ENCODE data around the gene CHKA.

The CHKA gene

GRCh38 chr11:68053117-68053516, 68.1 kb downstream of the CHKA start:
- H3K9me3 ChIP-seq (ENCODE audit: insufficient read depth, low read depth, low read length): no peaks in the 10 kb centered on the region

DNA sequence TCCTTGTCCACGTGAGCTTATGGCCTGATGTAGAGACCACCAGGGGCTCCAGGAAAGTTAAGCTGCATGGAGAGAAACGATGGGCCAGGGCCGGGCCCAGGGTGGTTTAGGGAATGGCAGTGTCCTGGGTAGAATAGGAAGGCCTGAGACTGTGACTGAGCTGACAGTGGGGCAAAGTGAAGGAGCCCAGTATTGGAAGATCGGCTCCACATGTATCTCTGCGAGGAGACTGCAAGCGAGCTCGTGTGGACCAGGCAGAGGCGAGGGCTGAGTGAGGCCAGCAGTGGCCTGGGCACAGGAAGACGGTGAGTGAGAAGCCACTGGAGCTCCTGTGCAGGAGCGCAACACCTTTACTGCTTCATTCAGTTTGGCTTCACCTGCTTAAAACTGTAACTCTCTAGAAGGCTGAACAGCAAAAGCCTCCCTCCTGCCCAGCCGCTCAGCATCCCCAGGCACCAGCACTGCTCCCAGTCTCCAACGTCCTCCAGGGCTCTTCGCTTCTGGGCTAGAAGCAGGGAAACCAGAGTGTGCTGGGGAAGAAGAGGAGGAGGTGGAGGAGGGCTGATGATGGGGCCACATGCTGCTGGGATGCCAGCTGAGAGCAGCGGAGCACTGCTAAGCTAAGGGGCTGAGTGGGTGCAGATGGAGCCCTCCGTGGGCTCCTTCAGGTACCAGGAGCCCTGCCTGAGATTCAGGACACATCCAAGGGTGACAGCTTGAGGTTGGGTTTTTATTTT, 68.9 kb downstream of the CHKA start:
- H3K9me2 ChIP-seq (replicated peaks; ENCODE audit: low read depth, low read length): no peaks in the 10 kb centered on the region
- no peaks in the 10 kb centered on the region for H3K36me3 ChIP-seq (ENCODE audit: insufficient read depth, low read length)
- H4K20me1 ChIP-seq (ENCODE audit: insufficient read depth, low read length, poor library complexity, severe bottlenecking): no peaks in the 10 kb centered on the region
- no peak overlapping the region for H2AFZ ChIP-seq (ENCODE audit: low read length)
- no peak overlapping the region for H3K4me3 ChIP-seq (ENCODE audit: low read length, poor library complexity, severe bottlenecking)
- H3K9me3 ChIP-seq (ENCODE audit: insufficient read depth, low read depth, low read length): no peaks in the 10 kb centered on the region
- H3F3A ChIP-seq (ENCODE audit: low read depth): no peaks in the 10 kb centered on the region
- H3K27me3 ChIP-seq (ENCODE audit: insufficient read depth, low read length, poor library complexity, severe bottlenecking): no peaks in the 10 kb centered on the region
- no peak for TF ChIP-seq EZH2phosphoT487 (IDR thresholded peaks at IDR 0.05; ENCODE audit: borderline replicate concordance)
- TF ChIP-seq, protein P1, sequence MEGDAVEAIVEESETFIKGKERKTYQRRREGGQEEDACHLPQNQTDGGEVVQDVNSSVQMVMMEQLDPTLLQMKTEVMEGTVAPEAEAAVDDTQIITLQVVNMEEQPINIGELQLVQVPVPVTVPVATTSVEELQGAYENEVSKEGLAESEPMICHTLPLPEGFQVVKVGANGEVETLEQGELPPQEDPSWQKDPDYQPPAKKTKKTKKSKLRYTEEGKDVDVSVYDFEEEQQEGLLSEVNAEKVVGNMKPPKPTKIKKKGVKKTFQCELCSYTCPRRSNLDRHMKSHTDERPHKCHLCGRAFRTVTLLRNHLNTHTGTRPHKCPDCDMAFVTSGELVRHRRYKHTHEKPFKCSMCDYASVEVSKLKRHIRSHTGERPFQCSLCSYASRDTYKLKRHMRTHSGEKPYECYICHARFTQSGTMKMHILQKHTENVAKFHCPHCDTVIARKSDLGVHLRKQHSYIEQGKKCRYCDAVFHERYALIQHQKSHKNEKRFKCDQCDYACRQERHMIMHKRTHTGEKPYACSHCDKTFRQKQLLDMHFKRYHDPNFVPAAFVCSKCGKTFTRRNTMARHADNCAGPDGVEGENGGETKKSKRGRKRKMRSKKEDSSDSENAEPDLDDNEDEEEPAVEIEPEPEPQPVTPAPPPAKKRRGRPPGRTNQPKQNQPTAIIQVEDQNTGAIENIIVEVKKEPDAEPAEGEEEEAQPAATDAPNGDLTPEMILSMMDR (conservative IDR thresholded peaks at IDR 0.05; ENCODE audit: low read length): no peak
- H3K4me2 ChIP-seq (ENCODE audit: low read depth, low read length, poor library complexity, severe bottlenecking): no peak overlapping the region
- H3K79me2 ChIP-seq (ENCODE audit: insufficient read depth, low read length): no peaks in the 10 kb centered on the region
- no peak overlapping the region for H3K9ac ChIP-seq (ENCODE audit: low read depth, low read length, poor library complexity, severe bottlenecking)
- no peaks in the 10 kb centered on the region for H3K4me1 ChIP-seq (ENCODE audit: insufficient read depth, low read length, poor library complexity, severe bottlenecking)

More at GRCh38 chr11:68053117-68053516, 68.1 kb downstream of the CHKA start:
- Histone ChIP-seq H3K4me2 (ENCODE audit: low read depth, low read length, poor library complexity, severe bottlenecking) (no peak overlapping the region), H3F3A (ENCODE audit: low read depth) (no peaks in the 10 kb centered on the region), H3K36me3 (ENCODE audit: insufficient read depth, low read length) (peaks cover 5% of the 10 kb centered on the region; the same call in 1 of the 2 replicates), H3K4me1 (ENCODE audit: insufficient read depth, low read length, poor library complexity, severe bottlenecking) (no peaks in the 10 kb centered on the region), H3K4me3 (ENCODE audit: low read length, poor library complexity, severe bottlenecking) (no peak overlapping the region), H3K9me2 (replicated peaks; ENCODE audit: low read depth, low read length) (no peaks in the 10 kb centered on the region), H4K20me1 (ENCODE audit: insufficient read depth, low read length, poor library complexity, severe bottlenecking) (no peaks in the 10 kb centered on the region), H3K79me2 (ENCODE audit: insufficient read depth, low read length) (no peaks in the 10 kb centered on the region), H3K9ac (ENCODE audit: low read depth, low read length, poor library complexity, severe bottlenecking) (no peak overlapping the region), H3K27me3 (ENCODE audit: insufficient read depth, low read length, poor library complexity, severe bottlenecking) (no peaks in the 10 kb centered on the region), H2AFZ (ENCODE audit: low read length) (no peak overlapping the region)
- no peak for TF ChIP-seq EZH2phosphoT487 (IDR thresholded peaks at IDR 0.05; ENCODE audit: borderline replicate concordance)
- TF ChIP-seq, protein P1 (conservative IDR thresholded peaks at IDR 0.05; ENCODE audit: low read length): no peak

DNA sequence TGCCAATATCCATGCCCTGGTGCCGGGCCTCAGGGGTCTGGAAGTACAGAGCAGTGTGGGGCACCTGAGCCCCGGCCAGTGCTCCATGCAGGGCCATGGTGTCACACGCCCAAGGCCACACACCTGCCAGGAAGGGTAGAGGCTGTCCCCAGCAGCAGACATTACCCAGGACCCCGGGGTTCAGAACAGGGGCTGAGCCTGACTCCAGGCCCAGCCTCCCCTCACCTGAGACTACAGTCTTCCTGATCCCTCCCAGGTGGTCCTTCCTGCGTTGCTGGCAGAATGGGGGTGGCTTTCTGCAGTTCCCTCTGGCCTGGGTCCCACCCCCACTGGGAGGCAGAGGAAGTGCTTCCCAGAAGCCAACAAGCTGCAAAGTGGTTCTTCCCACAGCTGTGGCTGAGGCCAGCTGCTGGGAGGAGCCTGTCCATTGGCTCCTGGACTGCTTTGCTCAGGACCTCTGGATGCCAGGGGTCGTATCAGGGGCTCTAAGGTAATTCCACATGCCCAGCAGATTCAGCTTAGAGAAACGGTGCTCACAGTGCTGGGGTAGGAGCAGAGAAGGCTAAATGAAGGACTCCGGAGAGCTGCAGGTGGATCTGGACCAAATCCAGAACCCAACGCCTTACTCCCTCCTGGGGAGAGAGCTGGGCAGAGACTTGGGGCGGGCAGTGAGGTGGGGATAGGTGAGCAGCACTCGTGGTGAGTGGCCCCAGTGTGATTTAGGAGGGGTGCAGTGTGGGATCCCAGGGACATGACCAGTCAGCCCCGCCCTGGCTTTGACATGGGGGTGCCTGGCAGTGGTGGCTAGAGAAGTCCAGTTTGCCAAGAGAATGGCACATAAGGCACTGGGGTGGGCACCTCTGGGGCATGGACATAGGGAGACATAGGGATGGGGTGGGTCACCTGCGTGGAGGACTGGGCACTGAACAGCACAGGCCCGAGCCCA, 69.7 kb downstream of the CHKA start:
- Histone ChIP-seq H3K4me2 (ENCODE audit: low read depth, low read length, poor library complexity, severe bottlenecking) (no peak overlapping the region), H3K9ac (ENCODE audit: low read depth, low read length, poor library complexity, severe bottlenecking) (no peak overlapping the region), H3K4me1 (ENCODE audit: insufficient read depth, low read length, poor library complexity, severe bottlenecking) (no peaks in the 10 kb centered on the region), H3K9me2 (replicated peaks; ENCODE audit: low read depth, low read length) (no peaks in the 10 kb centered on the region), H3F3A (ENCODE audit: low read depth) (no peaks in the 10 kb centered on the region), H4K20me1 (ENCODE audit: insufficient read depth, low read length, poor library complexity, severe bottlenecking) (no peaks in the 10 kb centered on the region), H2AFZ (ENCODE audit: low read length) (no peak overlapping the region), H3K27me3 (ENCODE audit: insufficient read depth, low read length, poor library complexity, severe bottlenecking) (no peaks in the 10 kb centered on the region), H3K79me2 (ENCODE audit: insufficient read depth, low read length) (no peaks in the 10 kb centered on the region), H3K36me3 (ENCODE audit: insufficient read depth, low read length) (no peaks in the 10 kb centered on the region), H3K9me3 (ENCODE audit: insufficient read depth, low read depth, low read length) (no peaks in the 10 kb centered on the region), H3K4me3 (ENCODE audit: low read length, poor library complexity, severe bottlenecking) (no peak overlapping the region)
- TF ChIP-seq, protein P1 (conservative IDR thresholded peaks at IDR 0.05; ENCODE audit: low read length): no peak
- no peak for TF ChIP-seq EZH2phosphoT487 (IDR thresholded peaks at IDR 0.05; ENCODE audit: borderline replicate concordance)
